ENCODE measurements around the gene PRODH2.
"Not testable (repeated sequence)": the region's sequence is repeated elsewhere in the genome, so short reads cannot be mapped to it uniquely, and the experiment has no call there.

Gene PRODH2

DNA sequence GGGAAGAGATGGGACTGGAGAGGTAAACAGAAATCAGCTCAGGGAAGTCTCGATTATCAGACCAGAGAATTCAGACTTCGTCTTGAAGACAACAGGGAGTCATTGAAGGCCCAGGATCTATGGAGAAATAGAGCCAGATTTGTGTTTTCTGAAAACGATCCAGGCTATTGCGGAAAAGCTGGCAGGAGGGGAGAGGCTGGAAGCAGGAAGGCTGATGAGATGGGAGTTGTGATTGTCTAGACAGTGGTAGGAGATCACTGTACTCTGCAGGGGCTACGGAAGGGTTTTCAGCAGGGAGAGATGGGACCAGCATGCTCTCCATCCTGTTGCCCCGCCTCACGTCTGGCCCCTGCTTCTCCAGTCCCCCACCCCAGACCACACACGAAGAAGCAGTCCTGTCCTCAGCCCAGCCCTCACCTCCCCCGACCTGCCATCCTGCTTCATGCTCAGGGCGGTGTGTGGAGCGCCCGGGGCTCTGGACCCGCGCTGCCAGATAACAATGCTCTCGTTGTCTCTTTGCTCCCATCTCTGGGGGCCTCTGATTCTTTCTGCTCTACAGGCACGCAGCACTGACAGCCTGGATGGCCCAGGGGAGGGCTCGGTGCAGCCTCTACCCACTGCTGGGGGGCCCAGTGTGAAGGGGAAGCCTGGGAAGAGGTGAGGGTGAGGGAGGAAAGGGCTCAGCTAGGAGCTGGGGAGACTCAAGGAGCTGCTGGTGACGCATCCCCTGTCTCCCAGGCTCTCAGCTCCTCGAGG, 35.4 kb downstream of the PRODH2 start:
- H4K20me1 ChIP-seq: peaks cover 0 to 14% (median 0%) of the 10 kb centered on the region in 11 experiments; a peak in 6 of 22 replicates
- H3K4me3 ChIP-seq: peak overlapping the region in 3 of 10 experiments; percentile 70 to 78 (median 71); a peak in 5 of 20 replicates

DNA sequence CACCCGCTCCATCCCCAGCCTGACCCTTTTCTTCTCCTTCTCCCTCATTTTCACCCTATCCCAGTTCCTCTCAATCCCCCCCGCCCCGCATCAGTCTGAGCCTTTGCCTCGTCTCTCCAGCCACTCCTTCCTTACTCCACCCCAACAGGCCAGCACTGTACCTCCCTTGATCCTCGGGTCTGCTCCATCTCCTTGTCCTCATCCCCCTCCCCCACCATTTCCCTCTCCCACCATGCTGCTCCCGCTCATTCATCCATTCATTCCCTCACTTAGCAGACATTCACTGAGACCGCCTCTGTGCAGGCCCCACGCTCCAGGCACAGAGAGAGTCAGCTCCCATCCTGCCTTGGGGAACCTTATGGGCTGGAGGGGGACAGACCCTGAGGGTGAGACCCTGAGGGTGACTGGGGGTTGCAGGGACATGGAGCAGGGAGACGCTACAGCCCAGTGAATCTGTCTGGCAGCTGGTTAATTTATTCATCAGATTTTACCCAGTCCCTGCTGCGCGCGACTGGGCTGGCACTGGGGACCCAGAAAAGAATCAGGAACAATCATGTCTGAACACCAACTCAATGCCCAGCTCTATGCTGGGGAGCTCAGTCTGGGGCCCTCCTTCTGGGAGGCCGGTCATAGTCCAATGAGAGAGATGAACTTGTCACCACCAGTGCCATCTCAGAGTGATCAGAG, 36.4 kb downstream of the PRODH2 start:
- no peaks in the 10 kb centered on the region for H3K27me3 ChIP-seq
- H3K9me3 ChIP-seq (replicated peaks in 1 of 11): no peaks in the 10 kb centered on the region
- H3K4me1 ChIP-seq: peaks cover 14 to 35% (median 28%) of the 10 kb centered on the region in 10 experiments
- peaks cover 3 to 40% (median 35%) of the 10 kb centered on the region in 11 experiments; a peak in 19 of 22 replicates for H3K36me3 ChIP-seq
- H3K9ac ChIP-seq: peak overlapping the region in 10 of 11 experiments; percentile 71 to 86 (median 79); a peak in 19 of 22 replicates
- H3K27ac ChIP-seq: peak overlapping the region in 8 of 11 experiments; percentile 66 to 78 (median 74); a peak in 15 of 22 replicates
- H3K4me3 ChIP-seq: peak overlapping the region; percentile 61 to 80 (median 70)
- peak overlapping the region; percentile 77 to 96 (median 91) for H3K4me2 ChIP-seq
- H4K20me1 ChIP-seq: peaks cover 0 to 14% (median 0%) of the 10 kb centered on the region in 11 experiments; a peak in 4 of 22 replicates
- no peak for TF ChIP-seq Cebpa-rat (IDR thresholded peaks at IDR 0.05)

More for the DNA sequence above, 35.4 kb downstream of the PRODH2 start:
- Histone ChIP-seq H3K4me2 (peak overlapping the region in 9 of 11 experiments; percentile 77 to 96 (median 93); a peak in 18 of 22 replicates), H3K36me3 (peaks cover 3 to 50% (median 46%) of the 10 kb centered on the region in 11 experiments; a peak in 19 of 22 replicates), H3K9ac (peak overlapping the region in 8 of 11 experiments; percentile 73 to 86 (median 81); a peak in 15 of 22 replicates), H3K9me3 (replicated peaks in 1 of 11) (no peaks in the 10 kb centered on the region), H3K4me1 (peaks cover 14 to 46% (median 33%) of the 10 kb centered on the region in 10 experiments), H3K27ac (peak overlapping the region in 6 of 11 experiments; percentile 11 to 72 (median 23); a peak in 6 of 22 replicates), H3K27me3 (no peaks in the 10 kb centered on the region)
- no peak for TF ChIP-seq Cebpa-rat (IDR thresholded peaks at IDR 0.05)

DNA sequence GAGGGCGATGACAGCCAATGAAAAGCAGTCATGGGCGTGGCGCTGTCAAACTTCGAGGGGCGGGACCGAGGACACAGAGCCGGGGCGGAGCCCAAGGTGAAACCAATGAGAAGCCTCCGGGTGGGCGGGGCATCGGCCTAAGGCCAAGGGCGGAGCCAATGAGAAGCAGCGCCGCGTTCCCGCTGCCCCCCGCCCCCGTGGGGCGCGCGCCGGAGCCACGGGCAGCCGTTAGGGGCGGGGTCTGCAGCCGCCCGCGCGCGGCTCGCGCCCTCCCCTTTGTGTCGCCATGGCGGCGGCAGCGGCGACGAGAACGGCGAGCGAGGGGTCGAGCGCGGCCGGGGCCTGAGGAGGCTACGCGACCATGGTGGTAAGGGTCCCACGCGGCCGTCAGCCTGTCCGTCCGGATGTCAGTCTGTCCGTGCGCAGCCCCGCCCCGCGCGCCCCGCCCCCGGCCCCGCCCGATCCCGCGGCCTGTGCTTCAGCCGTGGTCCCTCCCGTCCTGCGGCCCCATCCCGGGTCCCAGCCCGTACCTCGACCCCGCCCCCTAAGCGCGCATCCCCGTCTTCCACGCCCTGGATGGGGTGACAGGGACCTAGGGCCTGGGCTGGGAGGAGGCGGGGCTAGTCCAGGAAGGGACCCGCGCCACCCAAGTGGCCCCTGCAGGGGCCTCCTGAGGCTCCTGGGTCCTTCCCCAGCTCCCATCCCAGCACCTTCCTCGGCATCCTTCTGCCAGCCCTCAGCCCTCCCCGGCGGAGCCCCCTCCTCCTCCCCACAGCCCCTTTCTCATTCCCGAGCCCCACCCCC, 37.1 kb downstream of the PRODH2 start, which contains the start of gene ARHGAP33:
TSS of gene ARHGAP33 (plus strand) at position 267 of the 804 bp plus-strand sequence. CDS start at position 362, 95 bp downstream.
- Histone ChIP-seq H3K27ac (peak within 1 kb of the TSS in 9 of 11 experiments; percentile 41 to 78 (median 72); a peak in 19 of 22 replicates), H3K27me3 (no peaks in the 10 kb centered on the region), H4K20me1 (peaks cover 0 to 14% (median 0%) of the 10 kb centered on the region in 11 experiments; a peak in 4 of 22 replicates), H3K9me3 (replicated peaks in 1 of 11) (no peaks in the 10 kb centered on the region), H3K4me2 (peak within 1 kb of the TSS; percentile 77 to 96 (median 93)), H3K4me1 (peaks cover 14 to 35% (median 28%) of the 10 kb centered on the region in 10 experiments), H3K4me3 (peak within 1 kb of the TSS; percentile 61 to 80 (median 70)), H3K36me3 (peaks cover 0 to 34% (median 31%) of the 10 kb centered on the region in 11 experiments; a peak in 19 of 22 replicates), H3K9ac (peak within 1 kb of the TSS; percentile 57 to 86 (median 78); a peak in 21 of 22 replicates)
- no peak for TF ChIP-seq Cebpa-rat (IDR thresholded peaks at IDR 0.05)

DNA sequence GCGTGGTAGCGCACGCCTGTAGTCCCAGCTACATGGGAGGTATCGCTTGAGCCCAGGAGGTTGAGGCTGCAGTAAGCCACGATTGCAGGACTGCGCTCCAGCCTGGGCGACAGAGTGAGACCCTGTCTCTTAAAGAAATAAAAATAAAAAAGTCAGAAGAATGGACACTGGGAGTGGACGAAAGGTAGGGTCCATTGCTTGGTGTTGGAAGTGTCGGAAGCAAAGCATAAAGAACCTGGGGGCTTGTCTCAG, 37.7 kb downstream of the PRODH2 start:
- Histone ChIP-seq H4K20me1 (peaks cover 0 to 14% (median 0%) of the 10 kb centered on the region in 11 experiments; a peak in 4 of 22 replicates), H3K27me3 (no peaks in the 10 kb centered on the region), H3K4me2 (peak overlapping the region; percentile 69 to 96 (median 84)), H3K36me3 (peaks cover 0 to 30% (median 28%) of the 10 kb centered on the region in 11 experiments; a peak in 19 of 22 replicates), H3K4me1 (peaks cover 14 to 38% (median 28%) of the 10 kb centered on the region in 10 experiments), H3K9ac (peak overlapping the region in 5 of 11 experiments; percentile 5 to 86 (median 35); a peak in 3 of 22 replicates), H3K4me3 (peak overlapping the region; percentile 61 to 80 (median 70)), H3K9me3 (replicated peaks in 1 of 11) (no peaks in the 10 kb centered on the region), H3K27ac (no peak overlapping the region)
- no peak for TF ChIP-seq Cebpa-rat (IDR thresholded peaks at IDR 0.05)

DNA sequence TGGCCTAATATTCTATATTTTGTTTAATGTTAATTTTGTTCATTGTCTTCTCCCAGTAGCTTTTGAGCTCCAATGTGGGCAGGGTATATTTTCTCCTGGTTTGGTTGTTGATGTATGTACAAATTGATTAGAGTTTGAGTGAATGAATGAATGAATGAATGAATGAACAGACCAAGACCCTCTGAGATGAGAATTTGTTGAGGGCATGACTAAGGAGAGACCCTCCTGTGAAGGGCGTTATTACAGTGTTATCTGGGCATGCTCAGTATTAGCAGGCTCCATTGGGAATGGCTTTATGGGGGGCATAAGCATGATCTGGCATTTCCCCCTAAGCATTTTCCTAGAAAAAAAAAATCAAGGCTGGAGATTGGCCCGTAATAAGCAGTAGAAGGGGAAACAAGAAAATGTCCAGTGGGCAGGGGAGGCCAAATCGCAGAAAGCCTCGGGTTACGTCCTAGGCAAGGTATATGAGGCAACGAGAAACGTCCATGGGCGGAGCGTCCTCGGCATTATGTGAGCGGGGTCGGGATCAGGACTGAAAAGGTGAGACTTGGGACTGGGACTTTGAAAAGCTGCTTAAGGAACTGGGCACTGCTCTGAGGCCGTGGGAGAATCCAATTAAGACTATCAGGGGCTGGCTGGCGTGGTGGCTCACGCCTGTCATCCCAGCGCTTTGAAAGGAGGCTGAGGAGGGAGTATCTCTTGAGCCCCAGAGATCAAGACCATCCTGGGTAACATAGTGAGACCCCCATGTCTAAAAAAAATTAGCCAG, 38.2 kb downstream of the PRODH2 start:
- no peaks in the 10 kb centered on the region for H3K27me3 ChIP-seq
- peaks cover 0 to 14% (median 0%) of the 10 kb centered on the region in 11 experiments; a peak in 4 of 22 replicates for H4K20me1 ChIP-seq
- H3K36me3 ChIP-seq: peaks cover 0 to 30% (median 23%) of the 10 kb centered on the region in 11 experiments; a peak in 19 of 22 replicates
- peaks cover 14 to 43% (median 32%) of the 10 kb centered on the region in 10 experiments for H3K4me1 ChIP-seq
- no peak for TF ChIP-seq Cebpa-rat (IDR thresholded peaks at IDR 0.05)
- no peak overlapping the region for H3K27ac ChIP-seq
- H3K9me3 ChIP-seq (replicated peaks in 1 of 11): no peaks in the 10 kb centered on the region
- H3K4me3 ChIP-seq: peak overlapping the region; percentile 61 to 80 (median 70)
- peak overlapping the region in 4 of 11 experiments; percentile 5 to 36 (median 28); a peak in 2 of 22 replicates for H3K9ac ChIP-seq
- peak overlapping the region; percentile 69 to 96 (median 84) for H3K4me2 ChIP-seq

DNA sequence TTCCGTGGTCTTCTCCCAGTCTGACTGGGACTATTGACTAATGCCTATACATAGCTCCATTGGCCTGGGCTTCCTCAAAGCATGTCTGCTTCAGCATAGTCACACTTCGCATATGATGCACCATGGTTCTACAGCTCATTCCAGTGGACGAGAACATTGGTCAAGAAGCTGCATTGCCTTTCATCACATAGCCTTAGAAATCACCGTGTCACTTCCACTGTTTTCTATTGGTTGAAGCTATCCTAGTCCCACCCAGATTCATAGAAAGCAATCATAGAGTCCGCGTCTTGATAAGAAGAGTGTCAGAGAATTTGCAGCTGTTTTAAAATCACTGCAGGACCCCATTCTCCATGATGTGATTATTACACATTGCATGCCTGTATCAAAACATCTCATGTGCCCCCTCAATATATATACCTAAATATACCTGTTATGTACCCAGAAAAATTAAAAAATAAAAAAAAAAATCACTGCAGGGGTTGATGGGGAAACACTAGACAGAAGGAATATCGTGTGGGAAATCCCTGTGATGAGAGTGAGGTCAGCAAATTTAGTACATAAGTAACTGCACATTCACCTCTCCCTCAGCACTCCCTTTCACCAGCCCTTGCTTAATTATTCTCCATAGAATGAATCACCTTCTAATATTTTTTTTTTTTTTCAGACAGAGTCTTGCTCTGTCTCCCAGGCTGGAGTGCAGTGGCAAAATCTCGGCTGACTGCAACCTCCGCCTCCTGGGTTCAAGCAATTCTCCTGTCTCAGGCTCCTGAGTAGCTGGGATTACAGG, 39.4 kb downstream of the PRODH2 start:
- Histone ChIP-seq H3K9ac (no peak overlapping the region), H3K36me3 (peaks cover 0 to 25% (median 11%) of the 10 kb centered on the region in 11 experiments; a peak in 19 of 22 replicates), H3K4me1 (peaks cover 26 to 49% (median 44%) of the 10 kb centered on the region in 10 experiments), H3K4me3 (no peak overlapping the region), H4K20me1 (peaks cover 0 to 10% (median 0%) of the 10 kb centered on the region in 11 experiments; a peak in 7 of 22 replicates), H3K4me2 (no peak overlapping the region), H3K27ac (no peak overlapping the region), H3K9me3 (replicated peaks in 1 of 11) (no peaks in the 10 kb centered on the region), H3K27me3 (no peaks in the 10 kb centered on the region)
- no peak for TF ChIP-seq Cebpa-rat (IDR thresholded peaks at IDR 0.05)

DNA sequence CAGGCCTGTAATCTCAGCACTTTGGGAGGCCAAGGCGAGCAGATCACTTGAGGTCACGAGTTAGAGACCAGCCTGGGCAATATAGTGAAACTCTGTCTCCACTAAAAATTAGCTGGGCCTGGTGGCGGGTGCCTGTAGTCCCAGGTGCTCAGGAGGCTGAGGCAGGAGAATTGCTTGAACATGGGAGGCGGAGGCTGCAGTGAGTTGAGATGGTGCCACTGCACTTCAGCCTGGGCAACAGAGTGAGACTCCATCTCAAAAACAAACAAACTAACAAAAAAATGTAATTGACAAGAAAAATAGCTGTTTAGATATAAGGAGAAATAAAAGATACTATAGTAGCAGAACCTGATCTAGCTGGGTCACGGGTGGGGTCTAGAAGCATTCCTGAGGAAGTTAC, 40.3 kb downstream of the PRODH2 start:
- H3K4me2 ChIP-seq; H3K27me3 ChIP-seq; H3K9me3 ChIP-seq (replicated peaks in 1 of 11); H3K9ac ChIP-seq; H3K27ac ChIP-seq; H3K4me3 ChIP-seq: not testable (repeated sequence)
- Histone ChIP-seq H3K36me3 (peaks cover 0 to 17% (median 2%) of the 10 kb centered on the region in 11 experiments; a peak in 11 of 22 replicates), H3K4me1 (peaks cover 35 to 52% (median 47%) of the 10 kb centered on the region in 10 experiments), H4K20me1 (peaks cover 0 to 10% (median 0%) of the 10 kb centered on the region in 11 experiments; a peak in 7 of 22 replicates)
